ENCODE data around the gene CMTM4.

The CMTM4 gene

GRCh38 chr16:66566051-66566901 lies 130.3 kb downstream of the CMTM4 start, which contains the start of gene CMTM1:
TSS of gene CMTM1 (plus strand) at chr16:66566439. CDS start at chr16:66566514, 75 bp downstream.
- DNase-seq (ENCODE audit: low read depth in 2 of 2) = no peak
